PC-9 (cell line): ENCODE data around the gene FANK1. TPM values are rescaled to one million over a fixed set of nuclear protein-coding genes. Genes with fewer than 3 reads are reported as not detected.

Experiments
- BruUV-seq: library from RNA; stranded (reverse); fragments of 400-500 nt; replicated peaks from 2 replicates; lab custom pipeline; 2021; lab: Mats Ljungman, UMichigan
- CTCF ChIA-PET: fragments of 300-600 bp; sonication (Branson Sonifier 250); formaldehyde crosslinking; loops from one replicate; lab custom pipeline; 2022; ENCODE audit warnings: antibody characterized with exemption; lab: Charles Lee
- POLR2A ChIA-PET: fragments of 300-600 bp; sonication (Branson Sonifier 250); formaldehyde crosslinking; loops from one replicate; lab custom pipeline; 2022; ENCODE audit warnings: antibody characterized with exemption; ENCODE audit not compliant: unreplicated experiment; lab: Charles Lee
- DNase-seq, 2 experiments: peaks; one replicate each; pipeline versions ENCODE4 v3.0.0 to v3.0.0-alpha.2; 2015 to 2022; ENCODE audit warnings: mixed read lengths in 1 of 2
- H2AFZ ChIP-seq: fragments of 200-600 bp; sonication (generic); 2 replicates; pipeline ENCODE4 v1.8.1; 2017; ENCODE audit warnings: antibody characterized with exemption
- H3F3A ChIP-seq: fragments of 200-600 bp; sonication (generic); 2 replicates; pipeline ENCODE4 v1.8.1; 2017; ENCODE audit warnings: antibody characterized with exemption, mild to moderate bottlenecking, low read depth; ENCODE audit not compliant: insufficient read depth
- H3K27ac ChIP-seq: fragments of 200-600 bp; sonication (generic); 2 replicates; pipeline ENCODE4 v1.6.1; 2016; ENCODE audit warnings: mixed run types
- H3K27me3 ChIP-seq: fragments of 200-600 bp; sonication (generic); 2 replicates; pipeline ENCODE4 v1.6.1; 2016; ENCODE audit warnings: low read depth, mixed run types; ENCODE audit not compliant: insufficient read depth
- H3K36me3 ChIP-seq: fragments of 200-600 bp; sonication (generic); 2 replicates; pipeline ENCODE4 v1.6.1; 2016; ENCODE audit warnings: low read depth, mixed run types
- H3K4me1 ChIP-seq: fragments of 200-600 bp; sonication (generic); replicated peaks from 2 replicates; pipeline ENCODE4 v1.6.1; 2016; ENCODE audit warnings: mixed run types; ENCODE audit not compliant: insufficient read depth
- H3K4me2 ChIP-seq: fragments of 200-600 bp; sonication (generic); 2 replicates; pipeline ENCODE4 v1.6.1; 2017; ENCODE audit warnings: mixed run types
- H3K4me3 ChIP-seq: fragments of 200-600 bp; sonication (generic); 2 replicates; pipeline ENCODE4 v1.6.1; 2016; ENCODE audit warnings: mixed run types
- H3K79me2 ChIP-seq: fragments of 200-600 bp; sonication (generic); 2 replicates; pipeline ENCODE4 v1.6.1; 2017; ENCODE audit warnings: low read depth, mixed run types
- H3K9me2 ChIP-seq: fragments of 200-600 bp; sonication (generic); 2 replicates; pipeline ENCODE4 v1.8.1; 2017; ENCODE audit warnings: mild to moderate bottlenecking; ENCODE audit not compliant: insufficient read depth
- H3K9me3 ChIP-seq: fragments of 200-600 bp; sonication (generic); 2 replicates; pipeline ENCODE4 v1.8.1; 2016; ENCODE audit warnings: low read depth; ENCODE audit not compliant: insufficient read depth
- H4K20me1 ChIP-seq: fragments of 200-600 bp; sonication (generic); 2 replicates; pipeline ENCODE4 v1.8.1; 2017; ENCODE audit not compliant: insufficient read depth
- CTCF ChIP-seq: fragments of 200-600 bp; sonication (generic); conservative IDR thresholded peaks from 2 replicates; pipeline ENCODE4 v1.6.1; 2017; ENCODE audit warnings: mixed run types, antibody characterized with exemption, mild to moderate bottlenecking, moderate library complexity
- EZH2 ChIP-seq: fragments of 200-600 bp; sonication (generic); IDR thresholded peaks from 2 replicates; pipeline ENCODE4 v1.8.0; 2017; ENCODE audit warnings: antibody characterized with exemption, low read depth
- intact Hi-C: fragments of 100-400 bp; cut with micrococcal nuclease; formaldehyde crosslinking; loops from one replicate; pipeline ENCODE4 v1.10.0; 2022; ENCODE audit not compliant: unreplicated experiment
- total RNA-seq: library from RNA; stranded (reverse); gene quantifications from 2 replicates; pipeline ENCODE4 v1.2.3, GENCODE V29; 2021

The FANK1 gene
- total RNA-seq, 1 experiment from 2014 or later = 21.4 TPM

- no peak for DNase-seq
- ChIA-PET POLR2A (no interaction called here), CTCF (no interaction called here)
- no peaks in the 10 kb centered on the region for H3K4me1 ChIP-seq
- TF ChIP-seq EZH2 (no peak), CTCF (no peak)
- no peaks in the 10 kb centered on the region for H3K9me3 ChIP-seq
- no peak overlapping the region for H2AFZ ChIP-seq
- H3K9me2 ChIP-seq = no peaks in the 10 kb centered on the region
- no peaks in the 10 kb centered on the region for H3K27me3 ChIP-seq
- intact Hi-C loops = loop anchor here (5.0 kb wide), 1 partner anchor 117 kb away; no protein-coding TSS in a partner anchor
- H4K20me1 ChIP-seq = no peaks in the 10 kb centered on the region
- no peaks in the 10 kb centered on the region for H3K36me3 ChIP-seq
- BruUV-seq = no TSS peak
- H3K4me2 ChIP-seq = no peak overlapping the region
- H3F3A ChIP-seq = no peaks in the 10 kb centered on the region
- no peak overlapping the region for H3K4me3 ChIP-seq
- H3K27ac ChIP-seq = no peak overlapping the region
- H3K79me2 ChIP-seq = no peaks in the 10 kb centered on the region
Measured at GRCh38 chr10:125984346-125984745, 88.0 kb downstream of the FANK1 start.

- ChIA-PET POLR2A (no interaction called here), CTCF (no interaction called here)
- Histone ChIP-seq H3K9me2 (no peaks in the 10 kb centered on the region), H4K20me1 (no peaks in the 10 kb centered on the region), H3K36me3 (no peaks in the 10 kb centered on the region), H2AFZ (no peak overlapping the region), H3K79me2 (no peaks in the 10 kb centered on the region), H3K9me3 (no peaks in the 10 kb centered on the region), H3F3A (no peaks in the 10 kb centered on the region), H3K4me1 (no peaks in the 10 kb centered on the region), H3K4me2 (no peak overlapping the region), H3K27me3 (no peaks in the 10 kb centered on the region), H3K27ac (no peak overlapping the region), H3K4me3 (no peak overlapping the region)
- no peak for DNase-seq
- BruUV-seq = no TSS peak
- intact Hi-C loops = loop anchor here (5.0 kb wide), 1 partner anchor 118 kb away; no protein-coding TSS in a partner anchor
- TF ChIP-seq EZH2 (no peak), CTCF (no peak)
Measured at GRCh38 chr10:125984865-125985495, 88.6 kb downstream of the FANK1 start.

GRCh38 chr10:125985557-125986240 lies 89.3 kb downstream of the FANK1 start:
- CTCF ChIA-PET = no interaction called here
- no peaks in the 10 kb centered on the region for H4K20me1 ChIP-seq
- H3K4me3 ChIP-seq = no peak overlapping the region
- H3F3A ChIP-seq = no peaks in the 10 kb centered on the region
- DNase-seq = no peak
- no TSS peak for BruUV-seq
- H3K79me2 ChIP-seq = no peaks in the 10 kb centered on the region
- H3K4me1 ChIP-seq = no peaks in the 10 kb centered on the region
- POLR2A ChIA-PET = no interaction called here
- intact Hi-C loops = no loop called here
- H3K36me3 ChIP-seq = no peaks in the 10 kb centered on the region
- H3K27me3 ChIP-seq = no peaks in the 10 kb centered on the region
- no peak for TF ChIP-seq EZH2
- no peak for TF ChIP-seq CTCF
- no peaks in the 10 kb centered on the region for H3K9me3 ChIP-seq
- no peak overlapping the region for H3K27ac ChIP-seq
- H2AFZ ChIP-seq = no peak overlapping the region
- H3K9me2 ChIP-seq = no peaks in the 10 kb centered on the region
- no peak overlapping the region for H3K4me2 ChIP-seq
